GM12891 (cell line): ENCODE measurements around the gene JPH4.

Experiments used
- POLR2A ChIP-seq: IDR thresholded peaks from 2 replicates; pipeline ENCODE4 v1.6.1; 2011; ENCODE audit warnings: low read depth, low read length, control low read depth
- POLR2AphosphoS5 ChIP-seq: IDR thresholded peaks from 2 replicates; pipeline ENCODE4 v1.6.1; 2011; ENCODE audit warnings: low read depth, low read length, control low read depth
- TAF1 ChIP-seq: IDR thresholded peaks from 2 replicates; pipeline ENCODE4 v1.6.1; 2011; ENCODE audit warnings: low read depth, low read length, control low read depth

DNA sequence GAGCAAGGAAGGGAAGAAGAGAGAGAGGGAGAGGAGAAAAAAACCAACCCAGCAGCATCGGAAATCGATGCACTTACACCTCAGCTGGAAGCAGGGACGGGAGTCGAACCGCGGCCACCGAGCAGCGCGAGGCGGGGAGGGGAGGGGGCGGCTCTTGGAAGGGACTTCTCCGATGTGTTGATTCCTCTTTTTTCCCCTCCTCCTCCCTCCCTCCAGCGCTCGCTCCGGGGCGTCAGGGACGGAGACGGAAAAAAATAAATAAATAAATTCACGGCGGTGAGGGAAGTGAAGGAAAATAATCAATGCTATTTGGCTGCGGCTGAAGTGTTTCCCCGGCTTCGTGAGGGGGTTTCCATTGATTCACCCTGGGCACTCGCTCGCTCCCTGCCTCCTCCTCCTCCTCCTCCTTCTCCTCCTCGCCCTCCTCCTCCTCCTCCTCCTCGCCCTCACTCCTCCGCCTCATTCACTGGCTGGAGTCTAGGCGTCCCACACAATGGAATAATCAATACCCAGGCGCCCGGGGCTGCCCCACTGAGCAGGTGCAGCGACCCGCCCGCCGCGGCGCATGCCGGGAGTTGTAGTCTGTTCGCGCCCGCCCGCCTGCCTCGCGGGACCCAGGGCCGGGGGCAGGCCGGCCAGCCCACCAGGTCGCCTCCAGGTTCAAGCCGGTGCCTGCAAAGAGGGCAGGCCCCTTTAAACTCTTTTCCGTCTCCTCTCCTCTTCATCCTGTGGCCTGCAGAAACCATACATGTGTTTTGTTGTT lies 27.1 kb downstream of the JPH4 start, which contains the start of gene ZFHX2:
- no peak for TF ChIP-seq POLR2A
- TF ChIP-seq POLR2AphosphoS5 = no peak
- TF ChIP-seq TAF1 = no peak; the same call in 1 of the 2 replicates
